ENCODE measurements around the gene MED23. TPM values are rescaled to one million over a fixed set of nuclear protein-coding genes. Genes with fewer than 3 reads are reported as not detected.

Gene MED23
- total RNA-seq, 1 donor from 2014 or later, result 37.3 TPM

DNA sequence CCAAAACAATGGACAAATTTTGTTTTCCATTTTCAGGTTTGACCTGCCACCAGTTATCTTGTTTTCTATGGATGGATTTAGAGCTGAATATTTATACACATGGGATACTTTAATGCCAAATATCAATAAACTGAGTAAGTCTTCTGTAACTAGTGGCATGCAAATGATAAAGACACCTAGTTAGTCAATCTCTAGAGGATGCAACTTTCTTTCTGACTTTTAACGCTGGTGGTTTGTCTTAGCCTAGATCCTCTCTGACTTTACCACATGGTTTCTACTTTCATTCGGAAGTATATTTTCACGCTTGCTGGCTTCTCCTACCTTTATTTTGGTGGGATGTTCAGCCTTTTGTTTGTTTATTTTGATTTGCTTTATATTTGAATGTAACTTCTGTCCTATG lies 30.2 kb upstream of the MED23 start:
- no peaks in the 10 kb centered on the region for H4K20me1 ChIP-seq (ENCODE audit: low read depth)
- H3K4me3 Mint-ChIP-seq, result no peak overlapping the region

DNA sequence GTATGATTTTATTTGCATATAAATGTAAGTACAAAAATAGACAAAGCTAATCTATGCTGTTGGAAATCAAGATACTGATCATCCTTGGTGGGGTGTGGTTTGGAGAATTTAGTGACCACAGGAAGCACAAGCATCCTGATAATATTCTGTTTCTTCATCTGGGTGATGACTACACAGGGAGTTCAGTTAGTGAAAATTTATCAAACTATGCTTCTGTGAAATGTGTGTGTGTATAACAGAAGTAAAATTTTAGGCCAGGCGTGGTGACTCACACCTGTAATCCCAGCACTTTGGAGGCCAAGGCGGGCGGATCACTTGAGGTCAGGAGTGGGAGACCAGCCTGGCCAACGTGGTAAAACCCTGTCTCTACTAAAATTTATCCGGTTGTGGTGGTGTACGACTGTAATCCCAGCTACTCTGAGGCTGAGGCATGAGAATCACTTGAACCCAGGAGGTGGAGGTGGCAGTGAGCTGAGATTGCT lies 29.6 kb upstream of the MED23 start:
- H3K4me1 ChIP-seq, result no peaks in the 10 kb centered on the region
- H3K4me2 ChIP-seq, result no peak overlapping the region
- H3K36me3 ChIP-seq, result no peaks in the 10 kb centered on the region
- no peaks in the 10 kb centered on the region for H4K20me1 ChIP-seq (ENCODE audit: low read depth)
- Mint-ChIP-seq H3K27ac (no peak overlapping the region), H3K4me1 (no peaks in the 10 kb centered on the region), H3K36me3 (no peaks in the 10 kb centered on the region), H3K9me3 (no peaks in the 10 kb centered on the region), H3K4me3 (no peak overlapping the region), H3K27me3 (ENCODE audit: insufficient read depth, low read depth) (peaks cover 3% of the 10 kb centered on the region)
- no peak overlapping the region for H3K4me3 ChIP-seq
- H3K9ac ChIP-seq, result no peak overlapping the region
- H3K27ac ChIP-seq, result no peak overlapping the region
- TF ChIP-seq EZH2phosphoT487 (IDR thresholded peaks at IDR 0.05), result no peak
- TF ChIP-seq, protein P1, sequence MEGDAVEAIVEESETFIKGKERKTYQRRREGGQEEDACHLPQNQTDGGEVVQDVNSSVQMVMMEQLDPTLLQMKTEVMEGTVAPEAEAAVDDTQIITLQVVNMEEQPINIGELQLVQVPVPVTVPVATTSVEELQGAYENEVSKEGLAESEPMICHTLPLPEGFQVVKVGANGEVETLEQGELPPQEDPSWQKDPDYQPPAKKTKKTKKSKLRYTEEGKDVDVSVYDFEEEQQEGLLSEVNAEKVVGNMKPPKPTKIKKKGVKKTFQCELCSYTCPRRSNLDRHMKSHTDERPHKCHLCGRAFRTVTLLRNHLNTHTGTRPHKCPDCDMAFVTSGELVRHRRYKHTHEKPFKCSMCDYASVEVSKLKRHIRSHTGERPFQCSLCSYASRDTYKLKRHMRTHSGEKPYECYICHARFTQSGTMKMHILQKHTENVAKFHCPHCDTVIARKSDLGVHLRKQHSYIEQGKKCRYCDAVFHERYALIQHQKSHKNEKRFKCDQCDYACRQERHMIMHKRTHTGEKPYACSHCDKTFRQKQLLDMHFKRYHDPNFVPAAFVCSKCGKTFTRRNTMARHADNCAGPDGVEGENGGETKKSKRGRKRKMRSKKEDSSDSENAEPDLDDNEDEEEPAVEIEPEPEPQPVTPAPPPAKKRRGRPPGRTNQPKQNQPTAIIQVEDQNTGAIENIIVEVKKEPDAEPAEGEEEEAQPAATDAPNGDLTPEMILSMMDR (IDR thresholded peaks at IDR 0.05), result no peak
- no peak for TF ChIP-seq EZH2 (IDR thresholded peaks at IDR 0.05)
- DNase-seq (ENCODE audit: low spot score), result no peak
- no peaks in the 10 kb centered on the region for H3F3A ChIP-seq (ENCODE audit: low read depth)
- no peaks in the 10 kb centered on the region for H3K9me3 ChIP-seq (ENCODE audit: low read depth)
- no peak overlapping the region for H2AFZ ChIP-seq (replicated peaks)
- H3K27me3 ChIP-seq, result no peaks in the 10 kb centered on the region
- H3K79me2 ChIP-seq (ENCODE audit: low read depth), result no peaks in the 10 kb centered on the region

More for the DNA sequence above, 30.2 kb upstream of the MED23 start:
- no peaks in the 10 kb centered on the region for H3K36me3 Mint-ChIP-seq
- no peak overlapping the region for H3K27ac Mint-ChIP-seq
- H3K4me1 ChIP-seq, result no peaks in the 10 kb centered on the region
- no peaks in the 10 kb centered on the region for H3K4me1 Mint-ChIP-seq
- peaks cover 2% of the 10 kb centered on the region for H3K27me3 Mint-ChIP-seq (ENCODE audit: insufficient read depth, low read depth)
- no peaks in the 10 kb centered on the region for H3K27me3 ChIP-seq
- no peaks in the 10 kb centered on the region for H3K79me2 ChIP-seq (ENCODE audit: low read depth)
- no peaks in the 10 kb centered on the region for H3K9me3 ChIP-seq (ENCODE audit: low read depth)
- no peaks in the 10 kb centered on the region for H3K9me3 Mint-ChIP-seq
- H3F3A ChIP-seq (ENCODE audit: low read depth), result no peaks in the 10 kb centered on the region
- no peak overlapping the region for H3K9ac ChIP-seq
- no peaks in the 10 kb centered on the region for H3K36me3 ChIP-seq
- H2AFZ ChIP-seq (replicated peaks), result no peak overlapping the region
- H3K4me2 ChIP-seq, result no peak overlapping the region
- TF ChIP-seq EZH2phosphoT487 (IDR thresholded peaks at IDR 0.05) (no peak), EZH2 (IDR thresholded peaks at IDR 0.05) (no peak)
- TF ChIP-seq, protein P1 (IDR thresholded peaks at IDR 0.05), result no peak
- DNase-seq (ENCODE audit: low spot score), result no peak
- no peak overlapping the region for H3K27ac ChIP-seq
- no peak overlapping the region for H3K4me3 ChIP-seq

- Histone ChIP-seq H3K9ac (no peak overlapping the region), H3K27me3 (no peaks in the 10 kb centered on the region), H3K4me3 (no peak overlapping the region), H3K27ac (no peak overlapping the region), H3K4me2 (no peak overlapping the region), H3K79me2 (ENCODE audit: low read depth) (no peaks in the 10 kb centered on the region), H2AFZ (replicated peaks) (no peak overlapping the region), H3K9me3 (ENCODE audit: low read depth) (no peaks in the 10 kb centered on the region), H3F3A (ENCODE audit: low read depth) (no peaks in the 10 kb centered on the region), H3K36me3 (no peaks in the 10 kb centered on the region), H4K20me1 (ENCODE audit: low read depth) (no peaks in the 10 kb centered on the region), H3K4me1 (no peaks in the 10 kb centered on the region)
- no peak overlapping the region for H3K4me3 Mint-ChIP-seq
- no peaks in the 10 kb centered on the region for H3K9me3 Mint-ChIP-seq
- TF ChIP-seq EZH2 (IDR thresholded peaks at IDR 0.05) (no peak), EZH2phosphoT487 (IDR thresholded peaks at IDR 0.05) (no peak)
- TF ChIP-seq, protein P1 (IDR thresholded peaks at IDR 0.05), result no peak
- H3K27me3 Mint-ChIP-seq (ENCODE audit: insufficient read depth, low read depth), result peaks cover 6% of the 10 kb centered on the region
- no peaks in the 10 kb centered on the region for H3K4me1 Mint-ChIP-seq
- no peaks in the 10 kb centered on the region for H3K36me3 Mint-ChIP-seq
- no peak for DNase-seq (ENCODE audit: low spot score)
- no peak overlapping the region for H3K27ac Mint-ChIP-seq
These were observed 29.2 kb upstream of the MED23 start for GRCh38 chr6:131657222-131657621.

Data from neural progenitor cell (in vitro differentiated cells).